Astrocyte (in vitro differentiated cells and primary cell): ENCODE results near the gene PDE11A.

ENCODE experiments used
- EZH2 ChIP-seq: IDR thresholded peaks from 2 replicates; pipeline ENCODE4 v1.6.1; 2012; ENCODE audit warnings: mild to moderate bottlenecking, low read length, inconsistent platforms; ENCODE audit not compliant: insufficient read depth
- TF ChIP-seq, protein P1 (sequence below): IDR thresholded peaks from 2 replicates; pipeline ENCODE4 v1.5.1; 2011; ENCODE audit warnings: low read depth, mild to moderate bottlenecking, inconsistent platforms, low read length, moderate library complexity; ENCODE audit not compliant: insufficient read depth

GRCh38 chr2:177660742-177661141 is 411.8 kb downstream of the PDE11A start:
- TF ChIP-seq, protein P1, sequence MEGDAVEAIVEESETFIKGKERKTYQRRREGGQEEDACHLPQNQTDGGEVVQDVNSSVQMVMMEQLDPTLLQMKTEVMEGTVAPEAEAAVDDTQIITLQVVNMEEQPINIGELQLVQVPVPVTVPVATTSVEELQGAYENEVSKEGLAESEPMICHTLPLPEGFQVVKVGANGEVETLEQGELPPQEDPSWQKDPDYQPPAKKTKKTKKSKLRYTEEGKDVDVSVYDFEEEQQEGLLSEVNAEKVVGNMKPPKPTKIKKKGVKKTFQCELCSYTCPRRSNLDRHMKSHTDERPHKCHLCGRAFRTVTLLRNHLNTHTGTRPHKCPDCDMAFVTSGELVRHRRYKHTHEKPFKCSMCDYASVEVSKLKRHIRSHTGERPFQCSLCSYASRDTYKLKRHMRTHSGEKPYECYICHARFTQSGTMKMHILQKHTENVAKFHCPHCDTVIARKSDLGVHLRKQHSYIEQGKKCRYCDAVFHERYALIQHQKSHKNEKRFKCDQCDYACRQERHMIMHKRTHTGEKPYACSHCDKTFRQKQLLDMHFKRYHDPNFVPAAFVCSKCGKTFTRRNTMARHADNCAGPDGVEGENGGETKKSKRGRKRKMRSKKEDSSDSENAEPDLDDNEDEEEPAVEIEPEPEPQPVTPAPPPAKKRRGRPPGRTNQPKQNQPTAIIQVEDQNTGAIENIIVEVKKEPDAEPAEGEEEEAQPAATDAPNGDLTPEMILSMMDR = no peak
- no peak for TF ChIP-seq EZH2
